WERI-Rb-1 (cell line): ENCODE data around the gene HNF1A.

Experiments
- DNase-seq: peaks from one replicate; pipeline ENCODE4 v3.0.0-alpha.2; 2020
- H3K27ac ChIP-seq: fragments of 250-450 bp; sonication (Bioruptor Pico); 2 replicates; pipeline ENCODE4 v1.5.1; 2020; ENCODE audit warnings: mild to moderate bottlenecking, moderate library complexity
- H3K27me3 ChIP-seq: fragments of 250-450 bp; sonication (Bioruptor Pico); 2 replicates; pipeline ENCODE4 v1.5.1; 2021; ENCODE audit warnings: mild to moderate bottlenecking, low read depth, moderate library complexity; ENCODE audit not compliant: insufficient read depth, severe bottlenecking
- H3K36me3 ChIP-seq: fragments of 250-450 bp; sonication (Bioruptor Pico); 2 replicates; pipeline ENCODE4 v1.5.1; 2020; ENCODE audit warnings: mild to moderate bottlenecking, moderate library complexity
- H3K4me3 ChIP-seq: 2 replicates; pipeline ENCODE4 v1.5.1; 2011; ENCODE audit warnings: low read depth, mild to moderate bottlenecking, control low read depth, low read length
- H3K9me3 ChIP-seq: fragments of 250-450 bp; sonication (Bioruptor Pico); 2 replicates; pipeline ENCODE4 v1.5.1; 2021; ENCODE audit warnings: mild to moderate bottlenecking, moderate library complexity; ENCODE audit not compliant: severe bottlenecking
- CTCF ChIP-seq: IDR thresholded peaks from 2 replicates; pipeline ENCODE4 v1.5.1; 2011; ENCODE audit warnings: low read depth, mild to moderate bottlenecking, control low read depth, inconsistent platforms, low read length

HNF1A gene

GRCh38 chr12:120955232-120955631, 23.1 kb upstream of the HNF1A start:
- H3K27ac ChIP-seq, result no peak overlapping the region
- no peak for TF ChIP-seq CTCF
- no peaks in the 10 kb centered on the region for H3K36me3 ChIP-seq
- no peaks in the 10 kb centered on the region for H3K9me3 ChIP-seq
- H3K27me3 ChIP-seq, result no peaks in the 10 kb centered on the region
- peak; percentile 14 for DNase-seq
- no peak overlapping the region for H3K4me3 ChIP-seq

GRCh38 chr12:120956579-120957300, 21.6 kb upstream of the HNF1A start:
- no peak overlapping the region for H3K27ac ChIP-seq
- TF ChIP-seq CTCF, result no peak
- H3K4me3 ChIP-seq, result no peak overlapping the region
- H3K27me3 ChIP-seq, result no peaks in the 10 kb centered on the region
- H3K9me3 ChIP-seq, result no peaks in the 10 kb centered on the region
- no peak for DNase-seq
- no peaks in the 10 kb centered on the region for H3K36me3 ChIP-seq

- Histone ChIP-seq H3K27ac (peak overlapping the region; percentile 72), H3K36me3 (no peaks in the 10 kb centered on the region), H3K27me3 (no peaks in the 10 kb centered on the region), H3K9me3 (no peaks in the 10 kb centered on the region), H3K4me3 (no peak overlapping the region)
- TF ChIP-seq CTCF, result no peak
- peak; percentile 73 for DNase-seq
These were observed 19.0 kb upstream of the HNF1A start for GRCh38 chr12:120959111-120959878.

GRCh38 chr12:120960657-120961056, 17.7 kb upstream of the HNF1A start:
- Histone ChIP-seq H3K27ac (no peak overlapping the region), H3K9me3 (no peaks in the 10 kb centered on the region), H3K4me3 (no peak overlapping the region), H3K36me3 (no peaks in the 10 kb centered on the region), H3K27me3 (no peaks in the 10 kb centered on the region)
- DNase-seq, result no peak
- TF ChIP-seq CTCF, result no peak

- no peak for TF ChIP-seq CTCF
- DNase-seq, result no peak
- Histone ChIP-seq H3K27ac (no peak overlapping the region), H3K9me3 (no peaks in the 10 kb centered on the region), H3K27me3 (no peaks in the 10 kb centered on the region), H3K36me3 (no peaks in the 10 kb centered on the region), H3K4me3 (no peak overlapping the region)
These were observed 16.5 kb upstream of the HNF1A start for GRCh38 chr12:120961604-120962531.
